ENCODE measurements around the gene FCN1. TPM values are rescaled to one million over a fixed set of nuclear protein-coding genes. Genes with fewer than 3 reads are reported as not detected.

FCN1 gene
- total RNA-seq, 3 donors from 2014 or later = 0.44 to 5.1 (median 2.9) TPM

- no peaks in the 10 kb centered on the region for H3K9me3 ChIP-seq
- H3K4me1 ChIP-seq = no peaks in the 10 kb centered on the region
- peaks cover 0 to 14% of the 10 kb centered on the region in 2 donors for H3K27me3 ChIP-seq
- H3K36me3 ChIP-seq = no peaks in the 10 kb centered on the region
- no peak overlapping the region for H3K27ac ChIP-seq
- H3K4me3 ChIP-seq = no peak overlapping the region
- TF ChIP-seq POLR2AphosphoS5 (IDR thresholded peaks at IDR 0.05) = no peak
- TF ChIP-seq CTCF (IDR thresholded peaks at IDR 0.05) = no peak
- TF ChIP-seq POLR2A (IDR thresholded peaks at IDR 0.05) = no peak
- intact Hi-C loops (cut with DNase I; ENCODE audit: low total_unique reads) = no loop called here
- DNase-seq (ENCODE audit: low spot score in 2 of 2) = no peak
Observed at GRCh38 chr9:134935056-134935640, 17.4 kb upstream of the FCN1 start.

- Histone ChIP-seq H3K4me1 (no peaks in the 10 kb centered on the region), H3K27ac (no peak overlapping the region), H3K9me3 (no peaks in the 10 kb centered on the region), H3K27me3 (peaks cover 0 to 8% of the 10 kb centered on the region in 2 donors), H3K4me3 (no peak overlapping the region), H3K36me3 (no peaks in the 10 kb centered on the region)
- DNase-seq (ENCODE audit: low spot score in 2 of 2) = no peak
- TF ChIP-seq POLR2A (IDR thresholded peaks at IDR 0.05) (no peak), CTCF (IDR thresholded peaks at IDR 0.05) (no peak), POLR2AphosphoS5 (IDR thresholded peaks at IDR 0.05) (no peak)
- intact Hi-C loops (cut with DNase I; ENCODE audit: low total_unique reads) = no loop called here
Observed at GRCh38 chr9:134933076-134933659, 15.5 kb upstream of the FCN1 start.

- TF ChIP-seq CTCF (IDR thresholded peaks at IDR 0.05) = no peak
- TF ChIP-seq POLR2AphosphoS5 (IDR thresholded peaks at IDR 0.05) = no peak
- no peak for TF ChIP-seq POLR2A (IDR thresholded peaks at IDR 0.05)
- intact Hi-C loops (cut with DNase I; ENCODE audit: low total_unique reads) = no loop called here
- H3K36me3 ChIP-seq = no peaks in the 10 kb centered on the region
- no peak overlapping the region for H3K4me3 ChIP-seq
- H3K27ac ChIP-seq = no peak overlapping the region
- H3K27me3 ChIP-seq = peaks cover 0 to 8% of the 10 kb centered on the region in 2 donors
- H3K9me3 ChIP-seq = no peaks in the 10 kb centered on the region
- no peaks in the 10 kb centered on the region for H3K4me1 ChIP-seq
- DNase-seq (ENCODE audit: low spot score in 2 of 2) = no peak
Observed at GRCh38 chr9:134932606-134933005, 14.9 kb upstream of the FCN1 start.

- H3K27ac ChIP-seq = no peak overlapping the region
- no peaks in the 10 kb centered on the region for H3K4me1 ChIP-seq
- H3K9me3 ChIP-seq = no peaks in the 10 kb centered on the region
- no peak overlapping the region for H3K4me3 ChIP-seq
- peaks cover 0 to 8% of the 10 kb centered on the region in 2 donors for H3K27me3 ChIP-seq
- H3K36me3 ChIP-seq = no peaks in the 10 kb centered on the region
- no peak for DNase-seq (ENCODE audit: low spot score in 2 of 2)
- intact Hi-C loops (cut with DNase I; ENCODE audit: low total_unique reads) = no loop called here
- TF ChIP-seq POLR2A (IDR thresholded peaks at IDR 0.05) (no peak), CTCF (IDR thresholded peaks at IDR 0.05) (no peak), POLR2AphosphoS5 (IDR thresholded peaks at IDR 0.05) (no peak)
Observed at GRCh38 chr9:134932171-134932570, 14.5 kb upstream of the FCN1 start.

- DNase-seq (ENCODE audit: low spot score in 2 of 2) = no peak
- intact Hi-C loops (cut with DNase I; ENCODE audit: low total_unique reads) = no loop called here
- no peaks in the 10 kb centered on the region for H3K36me3 ChIP-seq
- peaks cover 0 to 8% of the 10 kb centered on the region in 2 donors for H3K27me3 ChIP-seq
- no peaks in the 10 kb centered on the region for H3K9me3 ChIP-seq
- no peaks in the 10 kb centered on the region for H3K4me1 ChIP-seq
- TF ChIP-seq POLR2AphosphoS5 (IDR thresholded peaks at IDR 0.05) (no peak), POLR2A (IDR thresholded peaks at IDR 0.05) (no peak), CTCF (IDR thresholded peaks at IDR 0.05) (no peak)
- no peak overlapping the region for H3K4me3 ChIP-seq
- H3K27ac ChIP-seq = no peak overlapping the region
Observed at GRCh38 chr9:134930398-134930797, 12.7 kb upstream of the FCN1 start.

Data from breast epithelium (tissue), 4 donors.